GM12878 (cell line): ENCODE data around the gene MICAL3.

Source experiments
- ASH2L ChIP-seq: fragments of 300-600, 200-600 bp; sonication (generic); IDR thresholded peaks from 2 replicates; pipeline ENCODE4 v1.6.1; 2017; ENCODE audit warnings: low read depth, mild to moderate bottlenecking, borderline replicate concordance
- BCLAF1 ChIP-seq: fragments of 450-650 bp; IDR thresholded peaks from 2 replicates; pipeline ENCODE4 v1.6.1; 2017; ENCODE audit warnings: antibody characterized with exemption, mild to moderate bottlenecking, moderate library complexity
- ELK1 ChIP-seq: IDR thresholded peaks from 2 replicates; pipeline ENCODE4 v1.6.1; 2012; ENCODE audit warnings: low read depth, low read length, improper control_type of control experiment
- ETV6 ChIP-seq, 2 experiments: fragments of 450-650 bp in 1 of 2; IDR thresholded peaks in 1 of 2; conservative IDR thresholded peaks in 1 of 2; 2 replicates each; pipeline ENCODE4 v1.6.1; 2014; ENCODE audit warnings: antibody characterized with exemption in 1 of 2, borderline replicate concordance in 1 of 2, low read depth in 1 of 2, mild to moderate bottlenecking in 1 of 2, moderate library complexity in 1 of 2
- HDAC2 ChIP-seq: fragments of 200-600 bp; sonication (generic); IDR thresholded peaks from 2 replicates; pipeline ENCODE4 v1.6.1; 2017
- PAX5 ChIP-seq: IDR thresholded peaks from 2 replicates; pipeline ENCODE4 v1.6.1; 2011; ENCODE audit warnings: low read depth, low read length, borderline replicate concordance
- POLR2AphosphoS5 ChIP-seq: IDR thresholded peaks from 2 replicates; pipeline ENCODE4 v1.6.1; 2011; ENCODE audit warnings: mild to moderate bottlenecking, low read length, inconsistent platforms
- RFX5 ChIP-seq: IDR thresholded peaks from 2 replicates; pipeline ENCODE4 v1.6.1; 2011; ENCODE audit warnings: low read depth, low read length, improper control_type of control experiment
- SMARCA5 ChIP-seq: fragments of 450-650 bp; IDR thresholded peaks from 2 replicates; pipeline ENCODE4 v1.6.1; 2017; ENCODE audit warnings: mild to moderate bottlenecking
- SUPT20H ChIP-seq: IDR thresholded peaks from 2 replicates; pipeline ENCODE4 v1.6.1; 2011; ENCODE audit warnings: low read depth, mild to moderate bottlenecking, low read length, moderate library complexity, borderline replicate concordance; ENCODE audit not compliant: control insufficient read depth

- no peak for TF ChIP-seq SUPT20H
- no peak for TF ChIP-seq POLR2AphosphoS5
- no peak for TF ChIP-seq ELK1
- TF ChIP-seq ETV6 (conservative IDR thresholded peaks at IDR 0.05 in 1 of 2, IDR thresholded peaks at IDR 0.05 in 1 of 2; ENCODE audit: borderline replicate concordance in 1 of 2, low read depth in 1 of 2), result no peak
- TF ChIP-seq SMARCA5, result no peak
- TF ChIP-seq HDAC2, result no peak
- no peak for TF ChIP-seq PAX5
- TF ChIP-seq ASH2L, result no peak
- TF ChIP-seq BCLAF1, result no peak
- no peak for TF ChIP-seq RFX5
Observed at GRCh38 chr22:17955590-17956379, 68.6 kb downstream of the MICAL3 start.
